Liver (tissue), 9 donors: ENCODE data around the gene IGF2R. TPM values are rescaled to one million over a fixed set of nuclear protein-coding genes. Genes with fewer than 3 reads are reported as not detected.

Experiments used
- DNase-seq: peaks from one replicate; pipeline ENCODE4 v3.0.0-alpha.2; 2017; ENCODE audit warnings: low spot score
- H3K27ac ChIP-seq, 2 donors: one replicate each; pipeline ENCODE4 v1.7.0; 2013; ENCODE audit warnings: inconsistent platforms in 2 of 2, low read length in 2 of 2, control low read depth in 1 of 2, low read depth in 1 of 2, mild to moderate bottlenecking in 1 of 2
- H3K27me3 ChIP-seq, 4 donors: one replicate each; pipeline versions ENCODE4 v1.6.1 to v1.7.0; 2013; ENCODE audit warnings: low read length in 3 of 4, inconsistent platforms in 1 of 4, mild to moderate bottlenecking in 1 of 4, moderate library complexity in 1 of 4; ENCODE audit not compliant: control insufficient read depth in 4 of 4, insufficient read depth in 4 of 4
- H3K36me3 ChIP-seq, 4 donors: one replicate each; pipeline versions ENCODE4 v1.6.1 to v1.7.0; 2013; ENCODE audit warnings: low read length in 3 of 4, mild to moderate bottlenecking in 3 of 4, low read depth in 1 of 4, moderate library complexity in 1 of 4; ENCODE audit not compliant: control insufficient read depth in 4 of 4, insufficient read depth in 3 of 4
- H3K4me1 ChIP-seq, 4 donors: one replicate each; pipeline versions ENCODE4 v1.6.1 to v1.7.0; 2013; ENCODE audit warnings: low read length in 3 of 4, mild to moderate bottlenecking in 3 of 4, moderate library complexity in 1 of 4; ENCODE audit not compliant: control insufficient read depth in 4 of 4, insufficient read depth in 4 of 4
- H3K4me3 ChIP-seq, 3 donors: one replicate each; pipeline versions ENCODE4 v1.6.1 to v1.7.0; 2013; ENCODE audit warnings: low read length in 3 of 3, control low read depth in 1 of 3, low read depth in 1 of 3, mild to moderate bottlenecking in 1 of 3
- H3K9ac ChIP-seq, 2 donors: one replicate each; pipeline ENCODE4 v1.7.0; 2013; ENCODE audit warnings: low read length in 2 of 2, mild to moderate bottlenecking in 2 of 2, moderate library complexity in 2 of 2, control low read depth in 1 of 2, low read depth in 1 of 2
- H3K9me3 ChIP-seq, 4 donors: one replicate each; pipeline versions ENCODE4 v1.6.1 to v1.7.0; 2013; ENCODE audit warnings: low read length in 3 of 4; ENCODE audit not compliant: control insufficient read depth in 4 of 4
- EGR1 ChIP-seq, 2 donors: IDR thresholded peaks; 2 replicates each; pipeline ENCODE4 v1.6.1; 2016 to 2018; ENCODE audit warnings: antibody characterized with exemption in 2 of 2, low read depth in 2 of 2
- FOXA1 ChIP-seq: IDR thresholded peaks from 2 replicates; pipeline ENCODE4 v1.6.1; 2016; ENCODE audit warnings: antibody characterized with exemption
- FOXA2 ChIP-seq: IDR thresholded peaks from 2 replicates; pipeline ENCODE4 v1.6.1; 2016; ENCODE audit warnings: antibody characterized with exemption
- GABPA ChIP-seq, 2 donors: IDR thresholded peaks in 1 of 2; conservative IDR thresholded peaks in 1 of 2; 2 replicates each; pipeline ENCODE4 v1.6.1; 2016; ENCODE audit warnings: antibody characterized with exemption in 2 of 2, mild to moderate bottlenecking in 1 of 2, moderate library complexity in 1 of 2
- HNF4A ChIP-seq, 2 donors: conservative IDR thresholded peaks; 2 replicates each; pipeline ENCODE4 v1.6.1; 2016; ENCODE audit warnings: antibody characterized with exemption in 2 of 2, mild to moderate bottlenecking in 2 of 2
- HNF4G ChIP-seq: IDR thresholded peaks from 2 replicates; pipeline ENCODE4 v1.6.1; 2016; ENCODE audit warnings: antibody characterized with exemption
- JUND ChIP-seq, 2 donors: IDR thresholded peaks; 2 replicates each; pipeline ENCODE4 v1.6.1; 2016; ENCODE audit warnings: antibody characterized with exemption in 2 of 2
- NR2F2 ChIP-seq: IDR thresholded peaks from 2 replicates; pipeline ENCODE4 v1.6.1; 2016; ENCODE audit warnings: antibody characterized with exemption
- RAD21 ChIP-seq, 2 donors: IDR thresholded peaks; 2 replicates each; pipeline ENCODE4 v1.6.1; 2016; ENCODE audit warnings: antibody characterized with exemption in 2 of 2, mild to moderate bottlenecking in 2 of 2
- RXRA ChIP-seq, 2 donors: IDR thresholded peaks; 2 replicates each; pipeline ENCODE4 v1.6.1; 2017 to 2018; ENCODE audit warnings: antibody characterized with exemption in 2 of 2, mild to moderate bottlenecking in 1 of 2
- SP1 ChIP-seq: IDR thresholded peaks from 2 replicates; pipeline ENCODE4 v1.6.1; 2018; ENCODE audit warnings: antibody characterized with exemption, mild to moderate bottlenecking
- TAF1 ChIP-seq: conservative IDR thresholded peaks from 2 replicates; pipeline ENCODE4 v1.6.1; 2016; ENCODE audit warnings: antibody characterized with exemption, mild to moderate bottlenecking
- YY1 ChIP-seq: IDR thresholded peaks from 2 replicates; pipeline ENCODE4 v1.6.1; 2016; ENCODE audit warnings: antibody characterized with exemption, mild to moderate bottlenecking
- WGBS: extraction: QIAGEN DNeasy Blood & Tissue Kit; methylation state at CpG from one replicate; pipeline ENCODE4 v1.1.7; 2013; 5-methylcytosine and 5-hydroxymethylcytosine counted together
- polyA plus RNA-seq, 2 donors: library from polyadenylated mRNA; stranded (reverse) in 1 of 2; unstranded in 1 of 2; fragments of 200-250 nt in 1 of 2; fragments of >200 nt in 1 of 2; fragmentation: Nextera tagmentation in 1 of 2; extraction: Ambion mirVana in 1 of 2; gene quantifications; one replicate each; pipeline versions ENCODE4 v1.2.1 to v1.2.3, GENCODE V29; 2013 to 2015
- total RNA-seq, 2 donors: library from RNA; depleted of rRNA; stranded (reverse); fragments of >200 nt; gene quantifications; one replicate each; pipeline ENCODE4 v1.2.3, GENCODE V29; 2014
- TF ChIP-seq, protein P1 (sequence below): IDR thresholded peaks from 2 replicates; pipeline ENCODE4 v1.6.1; 2016; ENCODE audit warnings: antibody characterized with exemption
- TF ChIP-seq, protein P2 (sequence below): IDR thresholded peaks from 2 replicates; pipeline ENCODE4 v1.6.1; 2016; ENCODE audit warnings: antibody characterized with exemption, mild to moderate bottlenecking
- TF ChIP-seq, protein P3 (sequence below): IDR thresholded peaks from 2 replicates; pipeline ENCODE4 v1.6.1; 2016; ENCODE audit warnings: antibody characterized with exemption
- TF ChIP-seq, protein P4 (sequence below): IDR thresholded peaks from 2 replicates; pipeline ENCODE4 v1.6.1; 2016; ENCODE audit warnings: antibody characterized with exemption
- TF ChIP-seq, protein P5 (sequence below): fragments of 150-350 bp; IDR thresholded peaks from 2 replicates; pipeline ENCODE4 v1.5.1; 2017; ENCODE audit warnings: improper control_type of control experiment, low read depth, low read length; ENCODE audit not compliant: missing input control
- donor health status: healthy.
- donor health status: healthy.
- donor health status: healthy.
- donor health status: healthy.
- donor health status: healthy.

The IGF2R gene
- total and polyA plus RNA-seq, 4 donors = 16.6 to 84.9 (median 45.7) TPM

DNA sequence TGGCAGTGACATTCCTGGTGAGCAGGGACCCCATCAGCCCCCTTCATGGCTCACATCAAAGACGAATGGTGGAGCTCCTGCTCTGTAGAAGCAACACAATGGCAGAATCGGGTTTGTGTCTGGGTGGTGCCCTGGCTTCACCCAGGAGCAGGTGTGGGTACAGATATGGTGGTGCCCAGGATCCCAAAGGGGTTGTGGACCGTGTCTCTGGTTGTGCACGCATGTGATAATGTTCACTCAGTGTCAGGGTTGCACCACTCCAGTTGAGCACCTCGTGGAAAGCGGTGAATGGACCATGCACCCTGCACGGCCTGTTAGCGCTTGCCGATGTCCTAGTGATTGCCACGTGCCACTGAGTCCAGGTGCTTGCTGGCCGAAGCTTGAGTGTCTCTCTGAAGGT is 63.0 kb downstream of the IGF2R start:
- H3K4me1 ChIP-seq = peaks cover 0 to 18% (median 8%) of the 10 kb centered on the region in 4 donors
- DNase-seq = no peak
- H3K9me3 ChIP-seq = no peaks in the 10 kb centered on the region
- TF ChIP-seq RXRA (IDR thresholded peaks at IDR 0.05) (no peak), GABPA (IDR thresholded peaks at IDR 0.05 in 1 of 2, conservative IDR thresholded peaks at IDR 0.05 in 1 of 2) (no peak), RAD21 (IDR thresholded peaks at IDR 0.05) (no peak), YY1 (no peak), FOXA1 (no peak), HNF4A (conservative IDR thresholded peaks at IDR 0.05) (no peak), JUND (IDR thresholded peaks at IDR 0.05) (no peak), EGR1 (IDR thresholded peaks at IDR 0.05; ENCODE audit: low read depth in 2 of 2) (no peak), SP1 (no peak), TAF1 (no peak), HNF4G (no peak), NR2F2 (no peak), FOXA2 (no peak)
- TF ChIP-seq, protein P1, sequence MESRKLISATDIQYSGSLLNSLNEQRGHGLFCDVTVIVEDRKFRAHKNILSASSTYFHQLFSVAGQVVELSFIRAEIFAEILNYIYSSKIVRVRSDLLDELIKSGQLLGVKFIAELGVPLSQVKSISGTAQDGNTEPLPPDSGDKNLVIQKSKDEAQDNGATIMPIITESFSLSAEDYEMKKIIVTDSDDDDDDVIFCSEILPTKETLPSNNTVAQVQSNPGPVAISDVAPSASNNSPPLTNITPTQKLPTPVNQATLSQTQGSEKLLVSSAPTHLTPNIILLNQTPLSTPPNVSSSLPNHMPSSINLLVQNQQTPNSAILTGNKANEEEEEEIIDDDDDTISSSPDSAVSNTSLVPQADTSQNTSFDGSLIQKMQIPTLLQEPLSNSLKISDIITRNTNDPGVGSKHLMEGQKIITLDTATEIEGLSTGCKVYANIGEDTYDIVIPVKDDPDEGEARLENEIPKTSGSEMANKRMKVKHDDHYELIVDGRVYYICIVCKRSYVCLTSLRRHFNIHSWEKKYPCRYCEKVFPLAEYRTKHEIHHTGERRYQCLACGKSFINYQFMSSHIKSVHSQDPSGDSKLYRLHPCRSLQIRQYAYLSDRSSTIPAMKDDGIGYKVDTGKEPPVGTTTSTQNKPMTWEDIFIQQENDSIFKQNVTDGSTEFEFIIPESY = no peak
- TF ChIP-seq, protein P2, sequence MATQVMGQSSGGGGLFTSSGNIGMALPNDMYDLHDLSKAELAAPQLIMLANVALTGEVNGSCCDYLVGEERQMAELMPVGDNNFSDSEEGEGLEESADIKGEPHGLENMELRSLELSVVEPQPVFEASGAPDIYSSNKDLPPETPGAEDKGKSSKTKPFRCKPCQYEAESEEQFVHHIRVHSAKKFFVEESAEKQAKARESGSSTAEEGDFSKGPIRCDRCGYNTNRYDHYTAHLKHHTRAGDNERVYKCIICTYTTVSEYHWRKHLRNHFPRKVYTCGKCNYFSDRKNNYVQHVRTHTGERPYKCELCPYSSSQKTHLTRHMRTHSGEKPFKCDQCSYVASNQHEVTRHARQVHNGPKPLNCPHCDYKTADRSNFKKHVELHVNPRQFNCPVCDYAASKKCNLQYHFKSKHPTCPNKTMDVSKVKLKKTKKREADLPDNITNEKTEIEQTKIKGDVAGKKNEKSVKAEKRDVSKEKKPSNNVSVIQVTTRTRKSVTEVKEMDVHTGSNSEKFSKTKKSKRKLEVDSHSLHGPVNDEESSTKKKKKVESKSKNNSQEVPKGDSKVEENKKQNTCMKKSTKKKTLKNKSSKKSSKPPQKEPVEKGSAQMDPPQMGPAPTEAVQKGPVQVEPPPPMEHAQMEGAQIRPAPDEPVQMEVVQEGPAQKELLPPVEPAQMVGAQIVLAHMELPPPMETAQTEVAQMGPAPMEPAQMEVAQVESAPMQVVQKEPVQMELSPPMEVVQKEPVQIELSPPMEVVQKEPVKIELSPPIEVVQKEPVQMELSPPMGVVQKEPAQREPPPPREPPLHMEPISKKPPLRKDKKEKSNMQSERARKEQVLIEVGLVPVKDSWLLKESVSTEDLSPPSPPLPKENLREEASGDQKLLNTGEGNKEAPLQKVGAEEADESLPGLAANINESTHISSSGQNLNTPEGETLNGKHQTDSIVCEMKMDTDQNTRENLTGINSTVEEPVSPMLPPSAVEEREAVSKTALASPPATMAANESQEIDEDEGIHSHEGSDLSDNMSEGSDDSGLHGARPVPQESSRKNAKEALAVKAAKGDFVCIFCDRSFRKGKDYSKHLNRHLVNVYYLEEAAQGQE = no peak
- TF ChIP-seq, protein P3, sequence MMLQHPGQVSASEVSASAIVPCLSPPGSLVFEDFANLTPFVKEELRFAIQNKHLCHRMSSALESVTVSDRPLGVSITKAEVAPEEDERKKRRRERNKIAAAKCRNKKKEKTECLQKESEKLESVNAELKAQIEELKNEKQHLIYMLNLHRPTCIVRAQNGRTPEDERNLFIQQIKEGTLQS = no peak
- TF ChIP-seq, protein P4, sequence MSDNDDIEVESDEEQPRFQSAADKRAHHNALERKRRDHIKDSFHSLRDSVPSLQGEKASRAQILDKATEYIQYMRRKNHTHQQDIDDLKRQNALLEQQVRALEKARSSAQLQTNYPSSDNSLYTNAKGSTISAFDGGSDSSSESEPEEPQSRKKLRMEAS = no peak
- TF ChIP-seq, protein P5, sequence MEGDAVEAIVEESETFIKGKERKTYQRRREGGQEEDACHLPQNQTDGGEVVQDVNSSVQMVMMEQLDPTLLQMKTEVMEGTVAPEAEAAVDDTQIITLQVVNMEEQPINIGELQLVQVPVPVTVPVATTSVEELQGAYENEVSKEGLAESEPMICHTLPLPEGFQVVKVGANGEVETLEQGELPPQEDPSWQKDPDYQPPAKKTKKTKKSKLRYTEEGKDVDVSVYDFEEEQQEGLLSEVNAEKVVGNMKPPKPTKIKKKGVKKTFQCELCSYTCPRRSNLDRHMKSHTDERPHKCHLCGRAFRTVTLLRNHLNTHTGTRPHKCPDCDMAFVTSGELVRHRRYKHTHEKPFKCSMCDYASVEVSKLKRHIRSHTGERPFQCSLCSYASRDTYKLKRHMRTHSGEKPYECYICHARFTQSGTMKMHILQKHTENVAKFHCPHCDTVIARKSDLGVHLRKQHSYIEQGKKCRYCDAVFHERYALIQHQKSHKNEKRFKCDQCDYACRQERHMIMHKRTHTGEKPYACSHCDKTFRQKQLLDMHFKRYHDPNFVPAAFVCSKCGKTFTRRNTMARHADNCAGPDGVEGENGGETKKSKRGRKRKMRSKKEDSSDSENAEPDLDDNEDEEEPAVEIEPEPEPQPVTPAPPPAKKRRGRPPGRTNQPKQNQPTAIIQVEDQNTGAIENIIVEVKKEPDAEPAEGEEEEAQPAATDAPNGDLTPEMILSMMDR = no peak
- H3K27ac ChIP-seq = no peak overlapping the region
- no peaks in the 10 kb centered on the region for H3K27me3 ChIP-seq
- peaks cover 3 to 43% (median 29%) of the 10 kb centered on the region in 4 donors for H3K36me3 ChIP-seq
- 94% methylated on average over 11 of the region's 11 CpGs for WGBS
- no peak overlapping the region for H3K4me3 ChIP-seq
- H3K9ac ChIP-seq = no peak overlapping the region
